Adrenal gland (tissue), 5 donors: ENCODE data around the gene SEC14L3.

Experiments
- CTCF ChIP-seq, 6 experiments: fragments of 450-650 bp in 4 of 6; fragments of 200-600 bp in 2 of 6; sonication (generic) in 1 of 6; IDR thresholded peaks; 1 replicate in 5 of 6; 2 replicates in 1 of 6; pipeline versions ENCODE4 v1.5.1 to v1.8.0; 2016 to 2021; ENCODE audit warnings: antibody characterized with exemption in 6 of 6, mild to moderate bottlenecking in 2 of 6, moderate library complexity in 1 of 6
- POLR2A ChIP-seq, 2 donors: fragments of 450-650 bp; IDR thresholded peaks; one replicate each; pipeline ENCODE4 v1.6.1; 2017; ENCODE audit warnings: antibody characterized with exemption in 2 of 2, mild to moderate bottlenecking in 2 of 2, moderate library complexity in 1 of 2
- donor health status: DM: no; HTN: no; CAD: no.

DNA sequence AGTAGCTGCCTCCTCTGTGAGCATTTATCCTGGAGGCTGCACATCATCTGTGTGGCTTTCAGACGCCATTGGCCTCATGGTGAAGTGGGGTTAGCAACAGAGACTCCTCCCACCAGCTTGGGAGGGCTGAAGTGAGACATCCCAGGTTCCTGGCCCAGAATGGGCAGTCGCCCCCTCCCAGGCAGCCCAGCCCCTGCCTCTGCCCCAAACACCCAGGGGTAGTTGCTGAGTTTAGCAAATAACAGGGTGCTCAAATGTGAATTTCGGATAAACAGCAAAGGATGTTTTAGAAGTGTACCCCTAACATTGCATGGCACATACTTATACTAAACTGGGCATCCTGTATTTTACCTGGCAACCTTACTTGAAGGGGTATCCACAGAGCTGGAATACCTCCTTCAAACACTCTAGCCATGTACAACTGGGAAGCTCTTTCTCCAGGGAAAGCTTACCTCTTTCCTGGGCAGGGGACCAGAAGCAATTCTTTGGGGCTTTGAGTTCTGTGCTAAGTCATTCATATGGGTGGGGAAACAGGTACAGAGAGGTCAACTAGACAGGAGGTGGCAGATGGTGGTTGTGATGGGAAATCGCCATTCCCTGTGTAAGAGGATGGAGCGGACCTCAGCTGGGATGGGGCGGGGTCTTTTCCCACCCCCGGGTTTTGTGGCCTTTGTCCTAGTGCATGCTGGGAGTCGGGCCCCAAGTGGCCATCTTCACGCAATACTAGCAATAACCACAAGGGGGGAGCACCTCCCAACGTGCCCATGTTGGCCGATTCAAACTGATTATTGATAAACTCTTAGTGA is 27.0 kb downstream of the SEC14L3 start:
- TF ChIP-seq CTCF (IDR thresholded peaks at IDR 0.05) (peak; percentile 57 to 74 (median 70)), POLR2A (IDR thresholded peaks at IDR 0.05) (no peak)
